Uterus (tissue), 2 donors: ENCODE results near the gene GIGYF2.

ENCODE experiments used
- CTCF ChIP-seq, 4 experiments: fragments of 200-600 bp in 2 of 4; fragments of 450-650 bp in 2 of 4; sonication (generic) in 2 of 4; IDR thresholded peaks; one replicate each; pipeline ENCODE4 v1.5.1; 2016 to 2019; ENCODE audit warnings: antibody characterized with exemption in 4 of 4, mild to moderate bottlenecking in 2 of 4, moderate library complexity in 1 of 4
- POLR2A ChIP-seq, 2 donors: fragments of 450-650 bp; IDR thresholded peaks; one replicate each; pipeline ENCODE4 v1.6.1; 2016; ENCODE audit warnings: antibody characterized with exemption in 2 of 2, mild to moderate bottlenecking in 1 of 2, moderate library complexity in 1 of 2

- TF ChIP-seq POLR2A (IDR thresholded peaks at IDR 0.05) (no peak), CTCF (IDR thresholded peaks at IDR 0.05) (no peak)
Observed at GRCh38 chr2:232878855-232879617, 181.9 kb downstream of the GIGYF2 start.
